Activated CD4-positive, alpha-beta T cell treated with anti-CD3 and anti-CD28 coated beads, Interleukin-2, amount 10 ng/mL, durations not matched to agents 24 days and 14 days (primary cell): Measurements from ENCODE around the gene DICER1. TPM values are rescaled to one million over a fixed set of nuclear protein-coding genes. Genes with fewer than 3 reads are reported as not detected.

Source experiments
- DNase-seq: peaks from one replicate; pipeline ENCODE4 v3.0.0; 2022
- H3K27ac Mint-ChIP-seq: one replicate; pipeline ENCODE4 v1.8.0; 2022; ENCODE audit warnings: mild to moderate bottlenecking, mixed read lengths
- H3K27me3 Mint-ChIP-seq: one replicate; pipeline ENCODE4 v1.8.0; 2022; ENCODE audit warnings: mixed read lengths
- H3K36me3 Mint-ChIP-seq: one replicate; pipeline ENCODE4 v1.8.0; 2022; ENCODE audit warnings: low read depth, mild to moderate bottlenecking, mixed read lengths
- H3K4me1 Mint-ChIP-seq: one replicate; pipeline ENCODE4 v1.8.0; 2021; ENCODE audit warnings: mixed read lengths
- H3K4me3 Mint-ChIP-seq: one replicate; pipeline ENCODE4 v1.8.0; 2022; ENCODE audit warnings: mild to moderate bottlenecking, moderate library complexity, mixed read lengths
- H3K9me3 Mint-ChIP-seq: one replicate; pipeline ENCODE4 v1.8.0; 2021; ENCODE audit warnings: mixed read lengths
- intact Hi-C: fragments of 100-400 bp; cut with micrococcal nuclease; formaldehyde crosslinking; loops from one replicate; pipeline ENCODE4 v1.15.1; 2023
- total RNA-seq: library from RNA; stranded (reverse); gene quantifications from 2 replicates; pipeline ENCODE4 v1.2.3, GENCODE V29; 2022

Gene DICER1
- total RNA-seq, 1 donor from 2014 or later: 77.0 TPM

GRCh38 chr14:95092723-95093122 lies 64.6 kb downstream of the DICER1 start:
- Mint-ChIP-seq H3K9me3 (no peaks in the 10 kb centered on the region), H3K27ac (no peak overlapping the region), H3K27me3 (no peaks in the 10 kb centered on the region), H3K4me3 (no peak overlapping the region), H3K36me3 (peaks cover 52% of the 10 kb centered on the region), H3K4me1 (no peaks in the 10 kb centered on the region)
- no peak for DNase-seq
- intact Hi-C loops: no loop called here

GRCh38 chr14:95091581-95091980 lies 65.7 kb downstream of the DICER1 start:
- intact Hi-C loops: no loop called here
- Mint-ChIP-seq H3K36me3 (peaks cover 50% of the 10 kb centered on the region), H3K27ac (no peak overlapping the region), H3K9me3 (no peaks in the 10 kb centered on the region), H3K4me1 (no peaks in the 10 kb centered on the region), H3K4me3 (no peak overlapping the region), H3K27me3 (no peaks in the 10 kb centered on the region)
- no peak for DNase-seq

- intact Hi-C loops: no loop called here
- no peaks in the 10 kb centered on the region for H3K27me3 Mint-ChIP-seq
- H3K36me3 Mint-ChIP-seq: peaks cover 38% of the 10 kb centered on the region
- H3K27ac Mint-ChIP-seq: no peak overlapping the region
- no peak for DNase-seq
- no peak overlapping the region for H3K4me3 Mint-ChIP-seq
- H3K4me1 Mint-ChIP-seq: no peaks in the 10 kb centered on the region
- H3K9me3 Mint-ChIP-seq: no peaks in the 10 kb centered on the region
These were observed 68.7 kb downstream of the DICER1 start for GRCh38 chr14:95088665-95089064.

GRCh38 chr14:95087619-95088018 lies 69.7 kb downstream of the DICER1 start:
- Mint-ChIP-seq H3K4me1 (no peaks in the 10 kb centered on the region), H3K36me3 (peaks cover 31% of the 10 kb centered on the region), H3K27ac (no peak overlapping the region), H3K27me3 (no peaks in the 10 kb centered on the region), H3K9me3 (no peaks in the 10 kb centered on the region), H3K4me3 (no peak overlapping the region)
- no peak for DNase-seq
- intact Hi-C loops: no loop called here

- H3K4me3 Mint-ChIP-seq: no peak overlapping the region
- no peak overlapping the region for H3K27ac Mint-ChIP-seq
- H3K9me3 Mint-ChIP-seq: no peaks in the 10 kb centered on the region
- H3K4me1 Mint-ChIP-seq: no peaks in the 10 kb centered on the region
- no peak for DNase-seq
- peaks cover 28% of the 10 kb centered on the region for H3K36me3 Mint-ChIP-seq
- intact Hi-C loops: no loop called here
- no peaks in the 10 kb centered on the region for H3K27me3 Mint-ChIP-seq
These were observed 72.0 kb downstream of the DICER1 start for GRCh38 chr14:95085321-95085720.

- Mint-ChIP-seq H3K9me3 (peaks cover 9% of the 10 kb centered on the region), H3K36me3 (no peaks in the 10 kb centered on the region), H3K27ac (no peak overlapping the region), H3K27me3 (peaks cover 7% of the 10 kb centered on the region), H3K4me1 (no peaks in the 10 kb centered on the region), H3K4me3 (no peak overlapping the region)
- DNase-seq: no peak
- intact Hi-C loops: no loop called here
These were observed 78.5 kb downstream of the DICER1 start for GRCh38 chr14:95078867-95079266.

- no peak overlapping the region for H3K4me3 Mint-ChIP-seq
- H3K9me3 Mint-ChIP-seq: peaks cover 9% of the 10 kb centered on the region
- intact Hi-C loops: no loop called here
- DNase-seq: no peak
- no peaks in the 10 kb centered on the region for H3K4me1 Mint-ChIP-seq
- peaks cover 7% of the 10 kb centered on the region for H3K27me3 Mint-ChIP-seq
- no peak overlapping the region for H3K27ac Mint-ChIP-seq
- no peaks in the 10 kb centered on the region for H3K36me3 Mint-ChIP-seq
These were observed 80.0 kb downstream of the DICER1 start for GRCh38 chr14:95077345-95077744.

- peaks cover 9% of the 10 kb centered on the region for H3K9me3 Mint-ChIP-seq
- no peaks in the 10 kb centered on the region for H3K4me1 Mint-ChIP-seq
- intact Hi-C loops: no loop called here
- no peak overlapping the region for H3K27ac Mint-ChIP-seq
- no peak overlapping the region for H3K4me3 Mint-ChIP-seq
- no peak for DNase-seq
- H3K27me3 Mint-ChIP-seq: peaks cover 7% of the 10 kb centered on the region
- no peaks in the 10 kb centered on the region for H3K36me3 Mint-ChIP-seq
These were observed 81.5 kb downstream of the DICER1 start for GRCh38 chr14:95075789-95076188.

GRCh38 chr14:95073947-95074346 lies 83.4 kb downstream of the DICER1 start:
- H3K4me1 Mint-ChIP-seq: no peaks in the 10 kb centered on the region
- H3K9me3 Mint-ChIP-seq: peaks cover 9% of the 10 kb centered on the region
- H3K36me3 Mint-ChIP-seq: no peaks in the 10 kb centered on the region
- H3K27ac Mint-ChIP-seq: no peak overlapping the region
- H3K27me3 Mint-ChIP-seq: peaks cover 7% of the 10 kb centered on the region
- no peak for DNase-seq
- no peak overlapping the region for H3K4me3 Mint-ChIP-seq
- intact Hi-C loops: no loop called here

GRCh38 chr14:95072310-95072905 lies 84.9 kb downstream of the DICER1 start:
- H3K4me1 Mint-ChIP-seq: no peaks in the 10 kb centered on the region
- no peaks in the 10 kb centered on the region for H3K36me3 Mint-ChIP-seq
- intact Hi-C loops: no loop called here
- no peak overlapping the region for H3K4me3 Mint-ChIP-seq
- peaks cover 4% of the 10 kb centered on the region for H3K9me3 Mint-ChIP-seq
- no peak overlapping the region for H3K27ac Mint-ChIP-seq
- DNase-seq: no peak
- H3K27me3 Mint-ChIP-seq: peaks cover under 1% of the 10 kb centered on the region

GRCh38 chr14:95071649-95072280 lies 85.6 kb downstream of the DICER1 start:
- no peaks in the 10 kb centered on the region for H3K4me1 Mint-ChIP-seq

GRCh38 chr14:95070748-95071435 lies 86.4 kb downstream of the DICER1 start:
- H3K27ac Mint-ChIP-seq: no peak overlapping the region
- H3K4me1 Mint-ChIP-seq: no peaks in the 10 kb centered on the region
- DNase-seq: no peak
- H3K9me3 Mint-ChIP-seq: no peaks in the 10 kb centered on the region
- intact Hi-C loops: no loop called here
- H3K4me3 Mint-ChIP-seq: no peak overlapping the region
- H3K27me3 Mint-ChIP-seq: no peaks in the 10 kb centered on the region
- no peaks in the 10 kb centered on the region for H3K36me3 Mint-ChIP-seq

More at GRCh38 chr14:95071649-95072280, 85.6 kb downstream of the DICER1 start:
- intact Hi-C loops: no loop called here
- no peak overlapping the region for H3K4me3 Mint-ChIP-seq
- no peaks in the 10 kb centered on the region for H3K27me3 Mint-ChIP-seq
- DNase-seq: no peak
- H3K9me3 Mint-ChIP-seq: peaks cover 2% of the 10 kb centered on the region
- no peak overlapping the region for H3K27ac Mint-ChIP-seq
- no peaks in the 10 kb centered on the region for H3K36me3 Mint-ChIP-seq

GRCh38 chr14:95069547-95069946 lies 87.8 kb downstream of the DICER1 start:
- Mint-ChIP-seq H3K9me3 (no peaks in the 10 kb centered on the region), H3K36me3 (no peaks in the 10 kb centered on the region), H3K27ac (no peak overlapping the region), H3K27me3 (no peaks in the 10 kb centered on the region), H3K4me3 (no peak overlapping the region), H3K4me1 (no peaks in the 10 kb centered on the region)
- intact Hi-C loops: no loop called here
- DNase-seq: no peak

GRCh38 chr14:95069018-95069417 lies 88.3 kb downstream of the DICER1 start:
- H3K4me1 Mint-ChIP-seq: no peaks in the 10 kb centered on the region
- H3K27me3 Mint-ChIP-seq: no peaks in the 10 kb centered on the region
- intact Hi-C loops: no loop called here
- no peak for DNase-seq
- H3K27ac Mint-ChIP-seq: no peak overlapping the region
- H3K4me3 Mint-ChIP-seq: no peak overlapping the region
- no peaks in the 10 kb centered on the region for H3K36me3 Mint-ChIP-seq
- no peaks in the 10 kb centered on the region for H3K9me3 Mint-ChIP-seq
